Activated CD4-positive, alpha-beta memory T cell treated with anti-CD3 and anti-CD28 coated beads for 36 hours (primary cell): Measurements from ENCODE around the gene PLET1. TPM values are rescaled to one million over a fixed set of nuclear protein-coding genes. Genes with fewer than 3 reads are reported as not detected.
A peak's percentile ranks its signal among the peaks of the same experiment; 100 is the strongest.

ENCODE experiments used
- CTCF ChIA-PET: fragments of 350-600 bp; sonication (Branson Sonifier 250); formaldehyde crosslinking; loops from one replicate; lab custom pipeline; 2021; ENCODE audit warnings: antibody characterized with exemption, inconsistent platforms; lab: Charles Lee
- POLR2A ChIA-PET: fragments of 350-600 bp; sonication (Branson Sonifier 250); formaldehyde crosslinking; loops from one replicate; lab custom pipeline; 2021; ENCODE audit warnings: antibody characterized with exemption; lab: Charles Lee
- DNase-seq: peaks from one replicate; pipeline ENCODE4 v3.0.0-alpha.2; 2020
- H3K27ac Mint-ChIP-seq: one replicate; pipeline ENCODE4 v1.8.0; 2021; ENCODE audit warnings: mixed read lengths
- H3K27me3 Mint-ChIP-seq: one replicate; pipeline ENCODE4 v1.8.0; 2021; ENCODE audit warnings: mixed read lengths
- H3K36me3 Mint-ChIP-seq: one replicate; pipeline ENCODE4 v1.8.0; 2021; ENCODE audit warnings: mixed read lengths
- H3K4me1 Mint-ChIP-seq: one replicate; pipeline ENCODE4 v1.8.0; 2021; ENCODE audit warnings: low read depth, mixed read lengths
- H3K4me3 Mint-ChIP-seq: one replicate; pipeline ENCODE4 v1.8.0; 2021; ENCODE audit warnings: mild to moderate bottlenecking, mixed read lengths
- H3K9me3 Mint-ChIP-seq: one replicate; pipeline ENCODE4 v1.8.0; 2021; ENCODE audit warnings: mixed read lengths
- intact Hi-C: fragments of 100-400 bp; cut with micrococcal nuclease; formaldehyde crosslinking; loops from one replicate; pipeline ENCODE4 v1.15.1; 2023
- total RNA-seq, 2 experiments: library from RNA; stranded (reverse); gene quantifications; one replicate each; pipeline ENCODE4 v1.2.3, GENCODE V29; 2021

The PLET1 gene
- total RNA-seq, 2 experiments from 2014 or later = not detected

GRCh38 chr11:112296044-112296443, 35.4 kb upstream of the PLET1 start:
- no peak overlapping the region for H3K27ac Mint-ChIP-seq
- H3K36me3 Mint-ChIP-seq = peaks cover 3% of the 10 kb centered on the region
- H3K9me3 Mint-ChIP-seq = no peaks in the 10 kb centered on the region
- CTCF ChIA-PET = interaction anchor here (0.6 to 1.4 kb wide), 2 partner anchors 17 to 260 kb away, joined by 3 to 9 read pairs; no protein-coding TSS in a partner anchor
- no peak for DNase-seq
- peaks cover 33% of the 10 kb centered on the region for H3K4me1 Mint-ChIP-seq
- H3K27me3 Mint-ChIP-seq = no peaks in the 10 kb centered on the region
- intact Hi-C loops = loop anchor here (5.0 kb wide), 1 partner anchor 121 kb away; no protein-coding TSS in a partner anchor
- H3K4me3 Mint-ChIP-seq = no peak overlapping the region
- POLR2A ChIA-PET = no interaction called here

- POLR2A ChIA-PET = no interaction called here
- H3K27ac Mint-ChIP-seq = no peak overlapping the region
- H3K4me1 Mint-ChIP-seq = peaks cover 39% of the 10 kb centered on the region
- H3K27me3 Mint-ChIP-seq = no peaks in the 10 kb centered on the region
- no peaks in the 10 kb centered on the region for H3K9me3 Mint-ChIP-seq
- no peak for DNase-seq
- no peak overlapping the region for H3K4me3 Mint-ChIP-seq
- H3K36me3 Mint-ChIP-seq = peaks cover 3% of the 10 kb centered on the region
- CTCF ChIA-PET = interaction anchor here (1.4 to 1.7 kb wide), 5 partner anchors 13 to 261 kb away, joined by 5 to 9 read pairs (median 8); no protein-coding TSS in a partner anchor
- intact Hi-C loops = loop anchor here (5.0 kb wide), 2 partner anchors 122 to 242 kb away; no protein-coding TSS in a partner anchor
Observed at GRCh38 chr11:112294688-112295340, 34.2 kb upstream of the PLET1 start.

- no peak overlapping the region for H3K27ac Mint-ChIP-seq
- peaks cover 3% of the 10 kb centered on the region for H3K36me3 Mint-ChIP-seq
- intact Hi-C loops = loop anchor here (5.0 kb wide), 1 partner anchor 244 kb away; no protein-coding TSS in a partner anchor
- no peak for DNase-seq
- H3K4me1 Mint-ChIP-seq = peaks cover 40% of the 10 kb centered on the region
- H3K27me3 Mint-ChIP-seq = no peaks in the 10 kb centered on the region
- CTCF ChIA-PET = interaction anchor here (1.3 to 1.7 kb wide), 5 partner anchors 12 to 262 kb away, joined by 5 to 9 read pairs (median 6); no protein-coding TSS in a partner anchor
- no peaks in the 10 kb centered on the region for H3K9me3 Mint-ChIP-seq
- POLR2A ChIA-PET = interaction anchor here (0.6 kb wide), 1 partner anchor 352 kb away, joined by 3 read pairs; no protein-coding TSS in a partner anchor
- H3K4me3 Mint-ChIP-seq = no peak overlapping the region
Observed at GRCh38 chr11:112293614-112294013, 33.0 kb upstream of the PLET1 start.

GRCh38 chr11:112292785-112293407, 32.2 kb upstream of the PLET1 start:
- intact Hi-C loops = loop anchor here (5.0 kb wide), 1 partner anchor 244 kb away; no protein-coding TSS in a partner anchor
- no peak for DNase-seq
- peaks cover 33% of the 10 kb centered on the region for H3K4me1 Mint-ChIP-seq
- H3K9me3 Mint-ChIP-seq = no peaks in the 10 kb centered on the region
- H3K27me3 Mint-ChIP-seq = no peaks in the 10 kb centered on the region
- POLR2A ChIA-PET = no interaction called here
- CTCF ChIA-PET = interaction anchor here (1.3 to 1.7 kb wide), 3 partner anchors 13 to 263 kb away, joined by 5 to 8 read pairs (median 6); no protein-coding TSS in a partner anchor
- H3K4me3 Mint-ChIP-seq = no peak overlapping the region
- H3K27ac Mint-ChIP-seq = no peak overlapping the region
- H3K36me3 Mint-ChIP-seq = peaks cover 3% of the 10 kb centered on the region

- Mint-ChIP-seq H3K36me3 (peaks cover 3% of the 10 kb centered on the region), H3K27me3 (no peaks in the 10 kb centered on the region), H3K27ac (no peak overlapping the region), H3K4me1 (peaks cover 26% of the 10 kb centered on the region), H3K9me3 (no peaks in the 10 kb centered on the region), H3K4me3 (no peak overlapping the region)
- ChIA-PET CTCF (interaction anchor here (1.0 to 1.5 kb wide), 5 partner anchors 12 to 296 kb away, joined by 4 to 6 read pairs (median 4); no protein-coding TSS in a partner anchor), POLR2A (no interaction called here)
- DNase-seq = no peak
- intact Hi-C loops = loop anchor here (5.0 kb wide), 1 partner anchor 245 kb away; no protein-coding TSS in a partner anchor
Observed at GRCh38 chr11:112292188-112292587, 31.5 kb upstream of the PLET1 start.

GRCh38 chr11:112291191-112291590, 30.5 kb upstream of the PLET1 start:
- ChIA-PET POLR2A (no interaction called here), CTCF (interaction anchor here (1.0 to 1.5 kb wide), 4 partner anchors 11 to 297 kb away, joined by 4 to 6 read pairs (median 4); no protein-coding TSS in a partner anchor)
- no peak for DNase-seq
- intact Hi-C loops = loop anchor here (2.0 to 5.0 kb wide), 2 partner anchors 246 to 998 kb away; no protein-coding TSS in a partner anchor
- no peaks in the 10 kb centered on the region for H3K9me3 Mint-ChIP-seq
- no peak overlapping the region for H3K27ac Mint-ChIP-seq
- H3K27me3 Mint-ChIP-seq = no peaks in the 10 kb centered on the region
- peaks cover 17% of the 10 kb centered on the region for H3K4me1 Mint-ChIP-seq
- peaks cover 3% of the 10 kb centered on the region for H3K36me3 Mint-ChIP-seq
- H3K4me3 Mint-ChIP-seq = peak overlapping the region; percentile 30

- Mint-ChIP-seq H3K27ac (peak overlapping the region; percentile 8), H3K4me1 (peaks cover 17% of the 10 kb centered on the region), H3K9me3 (no peaks in the 10 kb centered on the region), H3K27me3 (no peaks in the 10 kb centered on the region), H3K4me3 (peak overlapping the region; percentile 71), H3K36me3 (peaks cover 3% of the 10 kb centered on the region)
- ChIA-PET CTCF (interaction anchor here (1.5 kb wide), 1 partner anchor 10 kb away, joined by 4 read pairs; no protein-coding TSS in a partner anchor), POLR2A (no interaction called here)
- no peak for DNase-seq
- intact Hi-C loops = loop anchor here (1.0 to 5.0 kb wide), 4 partner anchors 164 to 998 kb away; no protein-coding TSS in a partner anchor
Observed at GRCh38 chr11:112290493-112290850, 29.8 kb upstream of the PLET1 start.

- ChIA-PET POLR2A (no interaction called here), CTCF (interaction anchor here (0.9 to 4.3 kb wide), 5 partner anchors 11 to 363 kb away, joined by 3 to 31 read pairs (median 6); no protein-coding TSS in a partner anchor)
- H3K27ac Mint-ChIP-seq = no peak overlapping the region
- DNase-seq = peak; percentile 87
- no peaks in the 10 kb centered on the region for H3K27me3 Mint-ChIP-seq
- H3K4me3 Mint-ChIP-seq = peak overlapping the region; percentile 71
- intact Hi-C loops = loop anchor here (1.0 to 10.0 kb wide), 5 partner anchors 164 to 999 kb away; partner anchors contain the start of genes SDHD and TIMM8B
- H3K9me3 Mint-ChIP-seq = no peaks in the 10 kb centered on the region
- peaks cover 3% of the 10 kb centered on the region for H3K36me3 Mint-ChIP-seq
- peaks cover 17% of the 10 kb centered on the region for H3K4me1 Mint-ChIP-seq
Observed at GRCh38 chr11:112289588-112290492, 29.2 kb upstream of the PLET1 start.

GRCh38 chr11:112288021-112288420, 27.4 kb upstream of the PLET1 start:
- Mint-ChIP-seq H3K27ac (no peak overlapping the region), H3K27me3 (no peaks in the 10 kb centered on the region), H3K4me1 (peaks cover 17% of the 10 kb centered on the region), H3K36me3 (no peaks in the 10 kb centered on the region), H3K4me3 (no peak overlapping the region), H3K9me3 (no peaks in the 10 kb centered on the region)
- DNase-seq = no peak
- intact Hi-C loops = loop anchor here (10.0 kb wide), 1 partner anchor 203 kb away; the partner anchor contains the start of genes SDHD and TIMM8B
- ChIA-PET POLR2A (no interaction called here), CTCF (interaction anchor here (1.0 to 4.3 kb wide), 7 partner anchors 9 to 1001 kb away, joined by 3 to 31 read pairs (median 10); no protein-coding TSS in a partner anchor)

GRCh38 chr11:112285841-112286311, 25.2 kb upstream of the PLET1 start:
- Mint-ChIP-seq H3K4me1 (peaks cover 18% of the 10 kb centered on the region), H3K9me3 (no peaks in the 10 kb centered on the region), H3K27ac (no peak overlapping the region), H3K27me3 (no peaks in the 10 kb centered on the region), H3K36me3 (no peaks in the 10 kb centered on the region), H3K4me3 (no peak overlapping the region)
- intact Hi-C loops = loop anchor here (10.0 kb wide), 1 partner anchor 201 kb away; the partner anchor contains the start of genes SDHD and TIMM8B
- CTCF ChIA-PET = interaction anchor here (1.4 to 4.3 kb wide), 4 partner anchors 9 to 1004 kb away, joined by 5 to 31 read pairs (median 12); no protein-coding TSS in a partner anchor
- POLR2A ChIA-PET = no interaction called here
- no peak for DNase-seq
